ENCODE data around the gene ADAMTSL1. TPM values are rescaled to one million over a fixed set of nuclear protein-coding genes. Genes with fewer than 3 reads are reported as not detected.

The ADAMTSL1 gene
- total RNA-seq, 1 experiment from 2014 or later: 0.94 TPM

DNA sequence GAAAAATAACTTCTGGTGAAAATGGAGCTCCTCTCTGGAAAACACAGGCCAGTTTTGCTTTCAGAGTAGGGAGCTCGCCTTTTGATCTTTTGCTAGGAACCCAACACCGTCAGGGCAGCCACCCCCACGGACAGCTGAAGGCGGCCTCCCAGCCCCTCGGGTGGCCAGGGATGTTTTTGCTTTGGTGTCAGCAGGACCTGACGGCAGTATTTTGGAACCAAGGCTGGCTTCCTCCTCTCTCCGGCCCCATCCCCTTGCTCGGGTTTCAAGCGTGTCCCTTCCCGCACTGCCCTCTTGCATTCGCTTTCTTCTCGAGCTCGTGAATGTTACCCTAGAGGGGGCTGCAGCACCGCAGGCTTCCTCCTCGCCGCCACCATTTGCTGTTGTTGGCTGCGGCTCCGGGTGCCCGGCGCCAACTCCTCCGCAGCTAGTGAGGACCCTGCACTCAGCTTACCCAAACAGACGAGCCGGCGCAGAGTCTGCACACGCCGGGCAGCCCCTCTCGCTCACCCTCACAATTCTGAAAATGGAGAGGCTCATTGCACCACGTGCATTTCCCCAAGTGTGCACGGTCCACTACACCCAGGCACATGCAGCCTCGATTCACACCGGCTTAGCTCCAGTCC is 35.5 kb upstream of the ADAMTSL1 start (continued):
- TF ChIP-seq, protein P1, sequence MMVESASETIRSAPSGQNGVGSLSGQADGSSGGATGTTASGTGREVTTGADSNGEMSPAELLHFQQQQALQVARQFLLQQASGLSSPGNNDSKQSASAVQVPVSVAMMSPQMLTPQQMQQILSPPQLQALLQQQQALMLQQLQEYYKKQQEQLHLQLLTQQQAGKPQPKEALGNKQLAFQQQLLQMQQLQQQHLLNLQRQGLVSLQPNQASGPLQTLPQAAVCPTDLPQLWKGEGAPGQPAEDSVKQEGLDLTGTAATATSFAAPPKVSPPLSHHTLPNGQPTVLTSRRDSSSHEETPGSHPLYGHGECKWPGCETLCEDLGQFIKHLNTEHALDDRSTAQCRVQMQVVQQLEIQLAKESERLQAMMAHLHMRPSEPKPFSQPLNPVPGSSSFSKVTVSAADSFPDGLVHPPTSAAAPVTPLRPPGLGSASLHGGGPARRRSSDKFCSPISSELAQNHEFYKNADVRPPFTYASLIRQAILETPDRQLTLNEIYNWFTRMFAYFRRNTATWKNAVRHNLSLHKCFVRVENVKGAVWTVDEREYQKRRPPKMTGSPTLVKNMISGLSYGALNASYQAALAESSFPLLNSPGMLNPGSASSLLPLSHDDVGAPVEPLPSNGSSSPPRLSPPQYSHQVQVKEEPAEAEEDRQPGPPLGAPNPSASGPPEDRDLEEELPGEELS (CRISPR knock-in tag; IDR thresholded peaks at IDR 0.05): 0 out of 2 replicates have a peak, but pooled peaks have one; percentile 61
- no peak for TF ChIP-seq ZNF671 (CRISPR knock-in tag; IDR thresholded peaks at IDR 0.05)

DNA sequence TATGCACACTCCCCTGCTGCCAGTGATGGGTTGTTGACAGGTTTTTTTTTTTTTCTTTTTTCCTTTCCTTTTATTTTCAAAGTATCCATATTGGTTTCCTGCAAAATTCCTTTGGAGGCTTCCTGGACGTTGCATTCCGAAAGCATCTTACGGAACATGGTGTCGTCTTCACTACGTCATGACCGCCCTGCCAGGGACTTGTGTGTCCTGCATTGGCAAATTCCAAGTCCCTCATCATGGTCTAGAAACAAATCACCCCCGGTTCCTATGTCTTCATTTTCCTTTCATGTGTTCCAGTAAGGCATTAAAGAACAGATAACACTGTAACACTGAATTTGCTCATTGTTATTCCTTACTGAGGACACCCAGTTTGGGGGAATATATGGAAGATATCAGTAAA is 35.0 kb upstream of the ADAMTSL1 start:
- no peaks in the 10 kb centered on the region for H3K36me3 Mint-ChIP-seq
- H3K4me3 Mint-ChIP-seq: peak overlapping the region; percentile 52
- CTCF ChIA-PET: interaction anchor here (0.7 to 1.4 kb wide), 5 partner anchors 17 to 352 kb away, joined by 3 to 6 read pairs (median 4); no protein-coding TSS in a partner anchor
- ATAC-seq (no peak), DNase-seq (ENCODE audit: low spot score) (no peak)
- peaks cover 17% of the 10 kb centered on the region for H3K4me1 Mint-ChIP-seq
- POLR2A ChIA-PET: interaction anchor here (0.7 kb wide), 1 partner anchor 361 kb away, joined by 3 read pairs; no protein-coding TSS in a partner anchor
- H3K27me3 Mint-ChIP-seq (ENCODE audit: low read depth): peaks cover 16% of the 10 kb centered on the region
- H3K9me3 Mint-ChIP-seq: no peaks in the 10 kb centered on the region
- no peak overlapping the region for H3K27ac Mint-ChIP-seq
- TF ChIP-seq, protein P1 (CRISPR knock-in tag; IDR thresholded peaks at IDR 0.05): no peak
- TF ChIP-seq, protein P2, sequence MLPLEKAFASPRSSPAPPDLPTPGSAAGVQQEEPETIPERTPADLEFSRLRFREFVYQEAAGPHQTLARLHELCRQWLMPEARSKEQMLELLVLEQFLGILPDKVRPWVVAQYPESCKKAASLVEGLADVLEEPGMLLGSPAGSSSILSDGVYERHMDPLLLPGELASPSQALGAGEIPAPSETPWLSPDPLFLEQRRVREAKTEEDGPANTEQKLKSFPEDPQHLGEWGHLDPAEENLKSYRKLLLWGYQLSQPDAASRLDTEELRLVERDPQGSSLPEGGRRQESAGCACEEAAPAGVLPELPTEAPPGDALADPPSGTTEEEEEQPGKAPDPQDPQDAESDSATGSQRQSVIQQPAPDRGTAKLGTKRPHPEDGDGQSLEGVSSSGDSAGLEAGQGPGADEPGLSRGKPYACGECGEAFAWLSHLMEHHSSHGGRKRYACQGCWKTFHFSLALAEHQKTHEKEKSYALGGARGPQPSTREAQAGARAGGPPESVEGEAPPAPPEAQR (CRISPR knock-in tag; IDR thresholded peaks at IDR 0.05): no peak
- TF ChIP-seq ZNF263 (CRISPR knock-in tag; IDR thresholded peaks at IDR 0.05; ENCODE audit: low read depth) (no peak), EMX1 (CRISPR knock-in tag; IDR thresholded peaks at IDR 0.05) (no peak), OVOL2 (CRISPR knock-in tag; IDR thresholded peaks at IDR 0.05; ENCODE audit: borderline replicate concordance) (no peak), TCF7 (CRISPR knock-in tag; IDR thresholded peaks at IDR 0.05; ENCODE audit: low read depth) (no peak), SP1 (CRISPR knock-in tag; conservative IDR thresholded peaks at IDR 0.05) (no peak), ETV6 (CRISPR knock-in tag; IDR thresholded peaks at IDR 0.05) (no peak), CREM (CRISPR knock-in tag; IDR thresholded peaks at IDR 0.05) (no peak), ZBTB21 (CRISPR knock-in tag; IDR thresholded peaks at IDR 0.05; ENCODE audit: borderline replicate concordance) (no peak), ESRRA (CRISPR knock-in tag; IDR thresholded peaks at IDR 0.05; ENCODE audit: borderline replicate concordance) (no peak), SMAD3 (CRISPR knock-in tag; IDR thresholded peaks at IDR 0.05; ENCODE audit: borderline replicate concordance) (no peak), ZNF232 (CRISPR knock-in tag; IDR thresholded peaks at IDR 0.05) (no peak)
- TF ChIP-seq, protein P3, sequence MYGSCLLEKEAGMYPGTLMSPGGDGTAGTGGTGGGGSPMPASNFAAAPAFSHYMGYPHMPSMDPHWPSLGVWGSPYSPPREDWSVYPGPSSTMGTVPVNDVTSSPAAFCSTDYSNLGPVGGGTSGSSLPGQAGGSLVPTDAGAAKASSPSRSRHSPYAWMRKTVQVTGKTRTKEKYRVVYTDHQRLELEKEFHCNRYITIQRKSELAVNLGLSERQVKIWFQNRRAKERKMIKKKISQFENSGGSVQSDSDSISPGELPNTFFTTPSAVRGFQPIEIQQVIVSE (CRISPR knock-in tag; IDR thresholded peaks at IDR 0.05; ENCODE audit: borderline replicate concordance): no peak
- TF ChIP-seq, protein P4, sequence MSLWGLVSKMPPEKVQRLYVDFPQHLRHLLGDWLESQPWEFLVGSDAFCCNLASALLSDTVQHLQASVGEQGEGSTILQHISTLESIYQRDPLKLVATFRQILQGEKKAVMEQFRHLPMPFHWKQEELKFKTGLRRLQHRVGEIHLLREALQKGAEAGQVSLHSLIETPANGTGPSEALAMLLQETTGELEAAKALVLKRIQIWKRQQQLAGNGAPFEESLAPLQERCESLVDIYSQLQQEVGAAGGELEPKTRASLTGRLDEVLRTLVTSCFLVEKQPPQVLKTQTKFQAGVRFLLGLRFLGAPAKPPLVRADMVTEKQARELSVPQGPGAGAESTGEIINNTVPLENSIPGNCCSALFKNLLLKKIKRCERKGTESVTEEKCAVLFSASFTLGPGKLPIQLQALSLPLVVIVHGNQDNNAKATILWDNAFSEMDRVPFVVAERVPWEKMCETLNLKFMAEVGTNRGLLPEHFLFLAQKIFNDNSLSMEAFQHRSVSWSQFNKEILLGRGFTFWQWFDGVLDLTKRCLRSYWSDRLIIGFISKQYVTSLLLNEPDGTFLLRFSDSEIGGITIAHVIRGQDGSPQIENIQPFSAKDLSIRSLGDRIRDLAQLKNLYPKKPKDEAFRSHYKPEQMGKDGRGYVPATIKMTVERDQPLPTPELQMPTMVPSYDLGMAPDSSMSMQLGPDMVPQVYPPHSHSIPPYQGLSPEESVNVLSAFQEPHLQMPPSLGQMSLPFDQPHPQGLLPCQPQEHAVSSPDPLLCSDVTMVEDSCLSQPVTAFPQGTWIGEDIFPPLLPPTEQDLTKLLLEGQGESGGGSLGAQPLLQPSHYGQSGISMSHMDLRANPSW (CRISPR knock-in tag; conservative IDR thresholded peaks at IDR 0.05; ENCODE audit: low read depth): no peak
